HG02852 (cell line): Measurements from ENCODE around the gene DGCR6L.
"Not testable (repeated sequence)": the region's sequence is repeated elsewhere in the genome, so short reads cannot be mapped to it uniquely, and the experiment has no call there.

Experiments used
- ATAC-seq: cut with Tn5 transposase; IDR thresholded peaks from one replicate; pipeline ENCODE4 v1.9.1; 2021; ENCODE audit warnings: mild to moderate bottlenecking, moderate library complexity; ENCODE audit not compliant: unreplicated experiment

The DGCR6L gene

DNA sequence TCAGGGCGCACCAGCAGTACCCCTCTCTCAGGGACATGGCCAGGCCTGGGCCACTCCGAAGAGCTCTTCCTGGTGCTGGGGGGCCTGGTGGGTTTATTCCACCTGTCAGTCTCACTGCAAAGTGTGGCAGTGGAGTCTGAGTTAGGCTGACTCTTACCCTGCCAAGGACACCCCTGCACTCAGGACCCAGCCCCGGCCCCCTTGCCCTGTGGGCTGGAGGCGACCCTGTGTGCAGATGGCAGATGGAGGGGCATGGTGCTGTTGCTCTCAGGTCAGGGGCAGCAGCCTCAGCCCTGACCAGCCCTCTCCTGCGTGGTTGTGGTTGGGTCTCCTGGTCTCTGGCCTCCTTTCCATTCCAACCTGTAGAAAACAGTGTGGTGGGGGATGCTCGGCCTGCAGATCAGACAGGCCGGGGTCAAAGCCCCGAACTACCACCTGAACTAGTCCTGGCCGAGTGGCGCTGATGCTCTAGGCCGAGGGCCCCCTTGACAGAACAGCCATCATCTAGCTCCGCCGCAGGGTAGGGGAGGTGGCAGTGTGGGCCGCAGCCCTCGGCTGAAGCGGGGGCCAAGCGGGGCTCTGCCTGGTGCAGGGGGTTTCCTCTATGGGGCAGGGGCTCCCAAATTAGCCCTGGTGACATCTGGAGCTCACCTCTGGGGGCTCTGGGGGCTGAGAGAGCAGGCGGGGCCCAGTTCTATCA lies 41.8 kb downstream of the DGCR6L start:
- not testable (repeated sequence) for ATAC-seq

DNA sequence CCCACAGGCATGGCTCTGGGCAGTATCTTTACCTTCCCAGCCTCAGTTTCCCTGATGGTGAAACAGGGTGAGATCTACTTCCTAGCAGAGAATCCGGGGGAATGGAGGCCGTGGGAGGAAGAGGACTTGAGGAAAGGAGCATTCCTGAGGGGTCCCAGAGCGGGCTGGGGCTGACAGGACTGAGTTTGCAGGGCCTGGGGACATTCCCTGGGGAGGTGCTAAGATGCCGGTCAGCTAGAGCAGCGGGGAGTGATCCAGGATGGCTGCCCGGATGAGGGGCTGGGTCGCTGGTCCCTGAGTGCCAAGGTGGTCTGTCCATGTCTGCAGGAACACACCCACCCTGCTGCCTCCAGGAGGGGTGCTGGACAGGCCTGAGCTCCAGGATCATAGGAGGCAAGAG lies 43.4 kb downstream of the DGCR6L start:
- no peak for ATAC-seq

DNA sequence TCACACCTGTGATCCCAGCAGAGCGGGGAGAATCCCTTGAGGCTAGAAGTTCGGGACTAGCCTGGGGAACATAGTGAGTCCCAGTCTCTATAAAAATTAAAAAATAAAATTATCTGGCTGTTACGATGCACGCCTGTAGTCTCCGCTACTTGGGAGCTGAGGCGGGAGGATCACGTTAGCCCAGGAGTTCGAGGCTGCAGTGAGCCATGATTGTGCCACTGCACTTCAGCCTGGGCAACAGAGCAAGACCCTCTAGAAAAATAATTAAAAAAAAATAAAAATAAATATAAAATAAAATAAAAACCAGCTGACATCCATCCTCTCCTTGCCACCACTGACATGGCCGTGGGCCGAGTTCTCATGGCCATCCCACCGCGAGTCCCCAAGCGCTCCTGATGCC lies 44.0 kb downstream of the DGCR6L start:
- no peak for ATAC-seq

DNA sequence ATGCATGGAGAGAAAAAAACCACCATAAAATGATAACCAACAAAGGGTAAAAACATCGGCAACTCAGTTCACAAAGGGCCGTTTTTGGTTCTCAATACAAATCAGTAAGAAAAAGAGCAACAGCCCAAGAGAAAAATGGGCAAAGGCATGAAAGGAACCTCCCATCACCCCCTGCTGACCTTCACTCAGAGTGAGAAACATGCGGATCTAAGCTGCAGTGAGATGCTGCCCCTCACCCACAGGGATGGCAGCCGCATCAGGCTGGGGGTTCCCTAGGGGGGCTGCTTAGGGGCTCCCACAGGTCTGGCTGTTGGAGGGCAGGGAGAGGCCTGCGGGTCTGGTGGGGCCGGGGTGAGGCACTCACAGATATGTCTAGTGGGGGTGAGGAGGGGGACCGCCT lies 44.5 kb downstream of the DGCR6L start:
- not testable (repeated sequence) for ATAC-seq

DNA sequence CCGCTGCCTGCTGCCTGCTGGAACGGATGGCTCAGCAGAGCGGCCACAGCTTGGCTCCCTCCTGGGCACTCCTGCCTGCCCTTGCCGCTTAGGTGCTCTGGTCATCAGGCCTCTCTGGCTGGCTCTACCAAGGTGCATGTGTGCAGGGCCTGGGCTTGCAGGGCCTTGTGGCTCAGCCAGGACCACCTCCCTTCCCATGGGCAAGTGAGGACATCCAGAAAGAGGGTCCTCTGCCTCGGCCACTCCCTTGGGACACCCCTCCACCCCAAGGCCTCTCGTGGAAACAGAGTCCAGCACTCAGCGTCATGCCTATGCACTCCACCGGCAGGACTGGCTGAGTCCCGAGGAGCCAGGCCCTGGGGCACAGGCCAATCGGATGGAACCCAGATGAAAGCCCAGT lies 45.5 kb downstream of the DGCR6L start:
- not testable (repeated sequence) for ATAC-seq

DNA sequence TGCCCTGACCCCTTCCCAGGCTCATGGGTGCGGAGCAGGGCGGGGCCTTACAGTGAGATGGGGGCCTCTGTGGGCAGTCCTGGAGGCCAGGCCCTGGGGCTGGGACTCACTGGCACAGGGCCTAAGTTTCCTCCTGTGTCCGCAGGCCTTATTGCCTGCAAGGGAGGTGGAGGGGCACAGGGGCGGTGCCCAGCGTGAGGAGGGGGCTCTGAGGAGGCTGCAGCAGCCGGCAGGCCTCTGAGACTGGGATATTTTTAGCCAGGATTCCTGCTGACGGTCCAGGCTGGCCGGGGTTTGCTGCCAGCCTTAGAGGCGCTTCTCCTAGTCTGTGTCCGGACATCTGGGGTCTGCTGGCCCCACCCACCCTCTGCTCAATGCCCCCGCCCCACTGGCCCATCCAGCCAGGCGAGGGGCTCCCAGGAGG lies 46.1 kb downstream of the DGCR6L start:
- ATAC-seq = no peak

DNA sequence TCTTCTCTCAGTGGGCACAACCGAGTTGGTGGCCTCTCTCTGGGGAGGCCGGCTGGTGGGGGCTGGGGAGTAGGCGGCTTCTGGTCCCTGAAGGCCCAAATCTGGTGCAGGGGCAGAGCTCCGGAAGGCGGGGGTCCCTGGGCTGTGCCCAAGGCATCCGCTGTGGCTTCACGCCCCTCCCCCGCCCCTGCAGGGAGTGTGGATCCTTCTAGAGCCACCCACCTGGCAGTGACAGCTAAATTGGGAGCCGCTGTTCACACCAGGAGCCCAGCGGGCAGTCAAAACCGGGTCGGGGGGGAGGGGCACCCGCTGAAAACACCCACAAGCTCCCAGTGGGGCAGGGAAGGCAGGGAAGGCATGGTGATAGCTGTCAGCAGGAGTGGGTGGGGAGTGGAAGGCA lies 47.2 kb downstream of the DGCR6L start:
- no peak for ATAC-seq

DNA sequence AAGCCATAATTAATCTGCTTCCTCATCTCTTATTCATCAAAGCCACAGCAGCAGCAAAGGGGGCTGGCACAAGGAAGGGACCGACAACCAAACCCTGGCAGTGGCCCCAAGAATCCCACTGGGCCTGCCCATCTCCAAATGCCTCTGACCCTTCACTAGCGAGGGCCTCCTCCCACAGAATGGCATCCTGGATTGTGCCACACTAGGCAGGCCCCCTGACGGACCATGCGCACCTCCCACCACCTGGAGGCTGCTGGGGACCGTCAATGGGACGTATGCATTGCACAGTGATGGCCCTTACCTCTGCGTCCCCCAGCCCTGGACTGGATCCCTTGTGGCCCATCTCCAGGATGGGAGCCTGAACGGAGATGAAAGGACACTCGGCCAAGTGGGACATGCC lies 47.7 kb downstream of the DGCR6L start:
- no peak for ATAC-seq

DNA sequence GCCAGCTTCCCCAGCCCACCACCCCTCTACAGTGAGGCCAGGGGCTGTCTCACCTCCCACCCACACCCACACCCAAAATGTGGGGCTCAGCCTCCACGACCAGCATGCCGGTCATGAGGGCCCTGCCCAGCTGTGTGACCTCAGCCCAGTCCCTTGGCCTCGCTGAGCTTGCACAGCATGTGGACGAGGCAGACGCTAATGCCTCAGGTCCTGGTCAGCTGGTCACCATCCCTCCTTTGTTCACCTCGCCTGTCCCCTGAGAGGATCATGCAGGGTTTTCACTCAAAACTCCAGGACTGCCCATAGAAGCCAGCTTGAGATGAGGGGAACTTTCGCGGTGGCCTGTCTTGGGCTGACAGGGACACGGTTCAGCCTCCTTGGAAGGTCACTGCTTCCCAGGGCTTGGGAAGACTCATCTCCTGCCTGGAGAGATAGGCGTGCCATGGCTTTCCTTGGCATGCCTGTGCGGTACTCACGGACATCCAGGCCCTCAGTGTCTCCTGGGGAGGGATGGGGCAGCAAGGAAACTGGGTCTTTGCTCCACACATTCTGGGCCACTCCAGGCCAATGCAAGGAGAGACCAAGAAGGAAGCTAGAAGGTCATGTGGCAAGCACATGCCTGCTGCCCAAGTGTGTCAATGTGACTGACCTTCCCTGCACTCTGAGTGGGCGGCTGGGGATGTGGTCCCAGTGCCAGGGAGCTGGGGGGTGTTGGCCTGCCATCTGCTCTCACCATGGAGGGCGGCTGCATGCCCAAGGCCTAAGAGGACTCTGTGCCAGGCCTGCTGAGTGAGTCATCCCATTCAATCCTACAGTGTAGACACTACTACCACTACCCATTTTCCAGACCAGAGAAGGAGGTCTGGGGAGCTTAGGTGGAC lies 48.5 kb downstream of the DGCR6L start:
- no peak for ATAC-seq

DNA sequence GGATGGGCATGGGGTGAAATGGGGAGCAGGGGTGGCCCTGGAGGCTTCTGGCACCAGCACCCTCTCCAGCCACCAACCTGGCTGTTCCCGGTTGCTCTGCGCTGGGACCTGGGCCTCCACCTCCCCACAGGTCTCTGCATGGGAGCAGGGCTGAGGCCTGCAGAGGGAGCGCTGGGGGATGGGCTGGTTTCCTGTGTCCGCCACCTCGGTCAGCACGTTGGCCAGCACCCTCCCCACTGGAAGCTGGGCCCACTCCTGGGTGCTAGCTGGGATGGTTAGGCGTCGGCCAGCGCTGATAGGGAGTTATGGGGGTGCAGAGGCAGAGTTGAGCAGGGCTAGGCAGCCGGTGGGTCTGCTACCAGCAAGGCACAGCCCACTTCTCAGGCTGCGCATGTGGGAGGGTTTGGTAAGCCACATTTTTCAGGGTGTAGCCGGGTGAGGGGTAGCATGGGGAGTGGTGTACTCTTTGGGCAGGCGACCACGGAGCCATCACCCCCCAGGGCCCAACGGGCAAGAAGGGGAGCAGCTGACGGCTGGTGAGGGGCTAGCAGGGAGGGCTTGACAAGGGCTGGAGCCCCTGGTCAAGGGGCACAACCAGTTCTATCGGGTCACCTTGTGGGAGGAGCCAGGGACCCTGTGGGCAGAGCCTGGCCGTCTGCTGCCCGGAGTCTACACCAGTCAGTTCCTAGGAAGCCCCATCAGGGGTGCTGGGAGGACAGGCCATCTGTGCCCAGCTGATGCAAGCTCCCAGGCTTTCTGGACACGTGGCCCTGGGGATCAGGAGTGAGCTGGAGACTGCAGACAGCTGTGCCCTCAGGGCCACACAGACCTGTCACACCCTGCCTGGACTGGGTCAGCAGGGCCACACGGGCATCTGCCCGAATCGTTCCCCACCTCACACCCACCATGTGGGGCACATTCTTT lies 49.4 kb downstream of the DGCR6L start:
- not testable (repeated sequence) for ATAC-seq

DNA sequence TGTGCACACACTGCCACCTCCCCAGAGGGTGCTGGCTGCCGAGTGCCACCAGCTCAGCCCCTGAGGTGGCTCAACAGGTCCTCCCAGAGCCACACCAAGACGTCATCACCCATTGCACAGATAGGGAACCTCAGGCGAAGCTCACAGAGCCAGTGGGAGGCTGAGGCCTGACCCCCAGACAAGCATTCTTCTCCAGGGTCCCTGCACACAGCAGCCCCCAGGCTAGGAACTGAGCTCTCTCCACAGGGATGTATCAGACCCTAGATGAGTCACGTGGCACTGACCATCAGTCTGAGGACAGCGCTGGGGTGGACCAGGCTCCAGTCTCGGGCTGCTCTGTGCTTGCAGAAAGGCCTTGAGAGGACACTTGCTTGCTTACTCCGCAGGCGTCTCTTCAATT lies 50.2 kb downstream of the DGCR6L start:
- not testable (repeated sequence) for ATAC-seq

DNA sequence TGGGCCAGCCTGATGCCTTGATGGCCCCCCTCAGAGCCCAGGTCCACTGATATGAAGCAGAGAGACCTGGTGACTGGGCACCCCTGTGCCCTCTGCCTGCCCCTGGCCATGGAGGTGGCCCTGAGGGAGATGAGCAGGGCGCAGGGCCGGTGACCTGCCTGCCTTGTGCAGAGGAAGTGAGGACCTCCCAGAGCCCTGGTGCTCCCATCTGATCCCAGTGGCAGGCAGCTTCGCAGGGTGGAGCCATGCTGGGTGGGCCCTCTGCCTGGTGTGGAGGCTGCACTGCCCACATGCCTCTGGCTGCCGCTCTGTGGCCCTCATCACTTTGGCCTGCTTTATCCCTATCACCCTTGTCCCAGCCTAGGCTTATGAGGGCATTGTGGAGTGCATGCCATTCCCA lies 50.7 kb downstream of the DGCR6L start:
- ATAC-seq = not testable (repeated sequence)

DNA sequence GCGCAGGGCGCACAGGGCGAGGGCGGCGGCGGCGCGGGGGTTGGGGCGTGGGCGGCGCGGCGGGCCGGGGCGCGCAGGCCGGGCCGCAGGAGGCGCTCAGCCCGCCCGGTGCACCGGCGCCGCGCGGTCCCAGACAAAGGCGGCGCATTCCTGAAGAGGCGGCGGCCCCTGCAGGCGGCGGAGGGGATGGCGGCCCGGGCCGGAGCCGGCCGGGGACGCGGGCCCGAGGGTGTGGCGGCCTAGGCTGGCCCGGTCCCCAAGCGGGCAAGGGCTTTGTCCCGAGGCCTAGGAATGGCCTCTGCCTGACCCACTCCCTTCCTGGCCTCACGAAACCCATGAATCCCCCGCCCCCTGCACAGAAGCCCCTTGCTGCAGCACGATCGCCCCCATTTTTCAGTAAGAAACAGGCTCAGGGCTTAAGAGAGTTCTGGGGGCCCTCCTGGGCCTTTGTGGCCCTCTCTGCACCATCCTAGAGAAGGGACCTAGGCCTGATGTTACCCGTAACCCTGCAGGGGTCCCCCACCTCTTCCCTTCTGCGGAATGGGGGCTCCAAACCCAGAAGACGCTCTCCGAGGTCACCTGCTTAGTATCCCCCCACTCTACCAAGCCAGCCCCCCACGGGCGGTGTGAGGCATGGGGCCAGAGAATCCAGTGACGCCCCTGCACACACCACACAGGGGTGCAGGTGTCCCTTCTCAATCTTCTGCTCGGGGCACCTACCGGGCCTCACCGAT lies 51.4 kb downstream of the DGCR6L start, which contains the start of gene RTN4R:
Gene RTN4R, minus strand, starts transcription at position 40 of the 734 bp plus-strand sequence. CDS start 226 bp downstream, outside the sequence.
- ATAC-seq = no peak

DNA sequence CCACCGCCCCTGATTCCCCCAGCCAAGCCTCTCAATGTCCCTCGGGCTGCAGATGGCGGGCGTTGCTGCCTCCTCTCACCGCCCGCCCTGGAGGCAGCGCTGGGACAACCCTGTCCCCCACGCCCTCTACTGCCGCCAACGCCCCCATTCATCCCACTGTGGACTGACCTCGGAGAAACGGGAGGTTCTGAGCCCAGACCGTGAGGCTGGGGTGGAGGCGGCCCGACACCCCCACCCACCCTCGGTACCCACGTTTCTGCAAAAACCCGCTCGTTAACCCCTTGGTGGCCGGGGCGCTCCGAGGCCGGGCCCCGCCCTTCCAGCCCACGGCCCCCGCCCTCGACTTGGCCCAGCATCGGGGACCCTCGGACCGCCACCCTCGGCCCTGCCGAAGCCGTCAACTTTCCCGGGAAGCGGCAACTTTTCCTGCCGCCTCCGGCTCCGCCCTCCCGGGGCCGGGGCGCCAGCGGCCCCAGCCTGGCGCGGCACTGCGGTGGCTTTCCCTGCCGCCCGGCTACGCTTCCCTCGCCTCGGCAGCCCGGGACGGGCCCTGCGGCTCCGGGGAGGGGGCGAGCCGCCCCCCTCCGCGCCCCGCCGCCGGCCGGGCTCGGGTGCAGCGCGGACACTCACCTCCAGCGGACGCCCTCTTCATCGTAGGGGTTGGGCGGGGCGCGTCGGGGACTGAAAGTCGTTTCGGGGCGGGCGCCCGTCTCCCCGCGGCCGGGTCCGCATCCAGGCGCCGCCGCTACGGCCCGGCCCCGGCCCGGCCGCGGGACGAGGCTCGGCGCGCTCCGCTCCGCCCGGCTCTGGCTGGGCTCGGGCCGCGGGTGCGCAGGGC lies 52.2 kb downstream of the DGCR6L start:
- ATAC-seq = no peak

DNA sequence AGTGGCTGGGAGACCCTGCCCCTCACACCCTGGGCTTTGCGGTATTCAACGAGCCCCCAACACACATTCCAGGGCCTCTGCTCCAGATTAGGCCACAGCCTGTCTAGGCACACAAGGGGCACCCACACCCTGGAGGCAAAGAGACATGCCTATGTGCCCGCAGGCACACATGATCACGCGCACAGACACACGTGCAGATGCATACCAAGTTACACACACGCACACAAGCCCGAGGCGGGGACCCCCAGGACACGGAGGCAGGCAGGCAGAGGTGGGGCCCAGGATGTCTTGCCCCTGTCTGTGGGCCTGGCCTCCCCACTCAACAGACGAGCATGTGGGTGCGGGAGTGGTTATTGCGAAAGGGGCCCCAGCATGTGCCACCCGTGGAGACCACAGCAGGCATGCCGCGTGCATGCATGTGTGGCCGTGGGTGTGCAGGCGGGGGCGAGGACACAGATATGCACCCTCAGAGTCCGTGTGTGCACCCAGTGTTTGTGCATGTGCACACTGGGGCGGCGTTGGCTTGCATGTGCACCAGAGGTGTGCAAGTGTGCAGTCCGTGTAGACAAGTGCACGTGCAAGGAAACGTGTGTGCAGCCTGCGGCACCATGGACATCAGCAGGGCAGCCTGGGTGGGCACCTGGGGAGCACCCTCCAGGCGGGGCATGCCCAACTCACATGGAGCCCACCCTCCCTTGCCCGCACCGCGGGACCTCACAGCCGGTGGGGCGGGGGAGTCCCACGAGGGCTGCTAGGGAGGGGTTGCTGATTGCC lies 53.0 kb downstream of the DGCR6L start:
- not testable (repeated sequence) for ATAC-seq

DNA sequence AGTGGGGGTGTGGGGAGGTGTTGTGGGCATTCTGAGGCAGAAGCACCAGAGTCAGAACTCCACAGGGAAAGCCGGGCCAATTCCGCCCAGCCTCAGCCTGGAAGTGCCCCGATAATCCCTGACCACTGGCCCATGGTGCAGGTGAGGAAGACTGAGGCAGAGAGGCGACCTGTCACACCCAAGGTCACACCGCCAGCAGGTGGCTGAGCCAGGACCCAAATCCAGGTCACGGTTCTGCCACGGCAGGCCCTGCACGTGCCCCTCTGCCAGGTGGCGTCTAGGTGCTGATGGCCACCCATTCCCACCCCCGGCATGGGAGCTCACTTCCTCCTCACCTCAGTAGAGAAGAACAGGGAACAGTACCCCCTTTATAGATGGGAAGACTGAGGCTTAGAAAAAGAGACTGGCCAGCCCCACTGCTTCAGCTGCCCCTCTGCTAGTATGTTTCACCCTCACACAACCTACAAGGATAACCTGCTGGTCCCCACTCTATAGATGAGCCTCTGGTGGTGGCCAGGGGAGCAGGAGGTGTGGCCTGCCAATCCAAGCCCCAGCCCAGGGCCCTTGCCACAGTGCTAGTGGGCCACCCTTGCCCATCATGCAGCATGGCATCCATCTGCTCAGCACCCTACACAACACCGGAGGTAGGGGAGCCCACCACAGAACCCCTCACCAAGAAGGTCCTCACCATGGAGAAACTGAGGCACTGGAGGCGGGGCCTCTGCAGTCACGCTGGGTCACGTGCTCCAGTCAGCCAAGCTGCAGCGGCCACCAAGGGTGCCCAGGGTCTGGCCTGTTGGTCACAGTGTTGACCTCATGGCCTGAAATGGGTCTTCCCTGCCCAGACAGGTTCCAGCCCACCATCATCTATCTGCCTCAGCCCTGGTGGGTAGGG lies 53.8 kb downstream of the DGCR6L start:
- ATAC-seq = not testable (repeated sequence)

DNA sequence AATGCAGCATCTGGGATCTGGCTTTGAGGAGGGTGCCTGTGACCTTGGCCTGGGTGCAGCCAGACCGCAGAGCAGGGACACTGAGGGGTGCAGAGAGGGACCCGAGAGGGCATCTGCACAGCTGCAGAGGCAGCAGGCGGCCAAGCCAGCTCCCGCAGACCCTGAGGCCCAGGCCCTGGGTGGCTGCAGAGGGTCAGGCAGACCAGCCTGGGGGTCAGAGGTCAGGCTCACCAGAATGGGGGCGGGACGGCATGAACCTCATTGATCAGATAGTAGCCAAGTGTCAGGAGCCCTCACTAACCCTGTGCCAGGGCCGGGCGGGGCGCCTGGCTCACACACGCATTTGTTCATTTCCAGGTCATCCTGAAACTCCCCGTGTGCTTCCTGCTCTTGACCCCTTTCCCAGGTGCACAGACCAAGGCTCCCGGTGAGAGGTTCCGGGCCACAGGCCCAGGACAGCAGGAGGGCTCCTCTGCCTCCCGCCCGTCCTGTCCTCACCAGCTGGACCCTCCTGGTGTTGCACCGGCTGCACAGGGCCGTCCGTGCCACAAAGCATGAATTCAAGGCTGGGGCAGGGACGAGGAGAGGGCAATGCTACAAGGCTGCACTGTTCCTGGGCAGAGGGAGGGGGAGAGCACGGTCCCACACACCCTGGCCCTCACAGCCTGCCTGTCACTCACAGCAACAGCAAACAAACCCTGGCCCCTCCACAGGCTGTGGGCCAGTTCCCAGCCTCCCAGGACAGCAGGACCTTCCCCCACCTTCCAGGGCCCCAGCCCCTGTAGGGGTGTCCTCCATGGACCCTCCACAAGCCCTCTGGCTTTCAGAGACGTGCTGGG lies 55.0 kb downstream of the DGCR6L start:
- no peak for ATAC-seq
